HEK293 (cell line): ENCODE measurements around the gene CFAP90.

Source experiments
- ATF2 ChIP-seq: fragments of 450-650 bp; formaldehyde crosslinking; IDR thresholded peaks from 2 replicates; pipeline ENCODE4 v1.5.1; 2016; ENCODE audit warnings: missing biosample characterization, missing genetic modification characterization, low read depth
- CTCF ChIP-seq: fragments of 450-650 bp; formaldehyde crosslinking; IDR thresholded peaks from 2 replicates; pipeline ENCODE4 v1.5.1; 2016; ENCODE audit warnings: missing biosample characterization, missing genetic modification characterization
- ZBTB44 ChIP-seq: fragments of 450-650 bp; IDR thresholded peaks from 2 replicates; pipeline ENCODE4 v1.5.1; 2018; ENCODE audit warnings: missing biosample characterization, mild to moderate bottlenecking, missing genetic modification characterization
- ZNF138 ChIP-seq: fragments of 450-650 bp; formaldehyde crosslinking; IDR thresholded peaks from 2 replicates; pipeline ENCODE4 v1.5.1; 2016; ENCODE audit warnings: missing biosample characterization, missing genetic modification characterization, borderline replicate concordance
- ZNF18 ChIP-seq: fragments of 450-650 bp; formaldehyde crosslinking; IDR thresholded peaks from 2 replicates; pipeline ENCODE4 v1.5.1; 2016; ENCODE audit warnings: missing biosample characterization, missing genetic modification characterization
- ZNF423 ChIP-seq: fragments of 450-650 bp; formaldehyde crosslinking; IDR thresholded peaks from 2 replicates; pipeline ENCODE4 v1.5.1; 2016; ENCODE audit warnings: missing biosample characterization, missing genetic modification characterization
- ZNF792 ChIP-seq: fragments of 450-650 bp; formaldehyde crosslinking; IDR thresholded peaks from 2 replicates; pipeline ENCODE4 v1.5.1; 2016; ENCODE audit warnings: missing biosample characterization, missing genetic modification characterization
- ZSCAN30 ChIP-seq: fragments of 450-650 bp; IDR thresholded peaks from 2 replicates; pipeline ENCODE4 v1.5.1; 2018; ENCODE audit warnings: missing biosample characterization, mild to moderate bottlenecking, missing genetic modification characterization, moderate library complexity

GRCh38 chr5:7856855-7857254, 5.9 kb upstream of the CFAP90 start:
- no peak for TF ChIP-seq ZSCAN30 (tag by site-specific recombination)
- peak; percentile 62; the same call in 1 of the 2 replicates for TF ChIP-seq CTCF (tag by site-specific recombination)
- no peak for TF ChIP-seq ZNF423 (tag by site-specific recombination)
- TF ChIP-seq ZNF138, result no peak
- no peak for TF ChIP-seq ATF2 (tag by site-specific recombination)
- TF ChIP-seq ZNF792 (tag by site-specific recombination), result no peak
- no peak for TF ChIP-seq ZNF18 (tag by site-specific recombination)
- TF ChIP-seq ZBTB44 (tag by site-specific recombination), result no peak
